Cardiac fibroblast (primary cell): ENCODE results near the gene UFSP1.

ENCODE experiments used
- DNase-seq, 2 donors: peaks; one replicate each; pipeline versions ENCODE4 v3.0.0 to v3.0.0-alpha.2; 2010; ENCODE audit warnings: low read depth in 2 of 2
- H3K4me3 ChIP-seq, 2 donors: replicated peaks in 1 of 2; 1 replicate in 1 of 2; 2 replicates in 1 of 2; pipeline ENCODE4 v1.5.1; 2011; ENCODE audit warnings: low read depth in 2 of 2, low read length in 2 of 2, mild to moderate bottlenecking in 2 of 2, moderate library complexity in 1 of 2
- TF ChIP-seq, protein P1 (sequence below): IDR thresholded peaks from one replicate; pipeline ENCODE4 v1.5.1; 2011; ENCODE audit warnings: low read depth, mild to moderate bottlenecking, low read length, inconsistent platforms

UFSP1 gene

DNA sequence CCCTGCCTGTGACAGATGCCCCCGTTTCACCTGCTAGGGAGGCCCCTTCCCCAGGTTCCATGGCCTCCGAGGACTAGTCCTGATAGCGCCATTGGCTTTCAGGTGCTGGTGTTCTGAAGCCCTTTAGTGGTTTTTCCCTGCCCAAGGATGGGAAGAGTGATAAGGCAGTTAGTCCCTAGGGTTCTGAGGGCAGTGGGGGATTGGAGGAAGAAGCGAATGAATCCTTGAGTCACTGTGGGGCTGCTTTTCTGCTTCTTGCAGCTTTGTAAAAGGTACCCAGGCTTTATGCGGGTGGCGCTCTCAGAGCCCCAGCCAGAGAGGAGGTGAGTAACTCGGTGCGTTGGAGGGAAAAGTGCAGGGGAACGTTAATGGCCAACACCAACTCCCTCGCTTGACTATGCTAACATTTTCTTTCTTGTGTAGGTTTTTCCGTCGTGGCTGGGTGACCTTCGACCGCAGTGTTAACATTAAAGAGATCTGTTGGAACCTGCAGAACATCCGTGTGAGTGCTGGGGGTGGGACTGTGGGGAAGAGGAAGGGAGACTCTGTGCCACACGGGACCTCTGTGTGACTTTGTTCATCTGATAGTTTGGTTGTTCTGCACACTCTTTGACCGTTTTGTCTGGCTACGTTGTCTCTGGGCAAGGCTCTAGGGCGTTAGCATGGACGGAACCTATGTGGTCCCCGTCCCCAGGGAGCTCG, 3.9 kb downstream of the UFSP1 start:
- TF ChIP-seq, protein P1, sequence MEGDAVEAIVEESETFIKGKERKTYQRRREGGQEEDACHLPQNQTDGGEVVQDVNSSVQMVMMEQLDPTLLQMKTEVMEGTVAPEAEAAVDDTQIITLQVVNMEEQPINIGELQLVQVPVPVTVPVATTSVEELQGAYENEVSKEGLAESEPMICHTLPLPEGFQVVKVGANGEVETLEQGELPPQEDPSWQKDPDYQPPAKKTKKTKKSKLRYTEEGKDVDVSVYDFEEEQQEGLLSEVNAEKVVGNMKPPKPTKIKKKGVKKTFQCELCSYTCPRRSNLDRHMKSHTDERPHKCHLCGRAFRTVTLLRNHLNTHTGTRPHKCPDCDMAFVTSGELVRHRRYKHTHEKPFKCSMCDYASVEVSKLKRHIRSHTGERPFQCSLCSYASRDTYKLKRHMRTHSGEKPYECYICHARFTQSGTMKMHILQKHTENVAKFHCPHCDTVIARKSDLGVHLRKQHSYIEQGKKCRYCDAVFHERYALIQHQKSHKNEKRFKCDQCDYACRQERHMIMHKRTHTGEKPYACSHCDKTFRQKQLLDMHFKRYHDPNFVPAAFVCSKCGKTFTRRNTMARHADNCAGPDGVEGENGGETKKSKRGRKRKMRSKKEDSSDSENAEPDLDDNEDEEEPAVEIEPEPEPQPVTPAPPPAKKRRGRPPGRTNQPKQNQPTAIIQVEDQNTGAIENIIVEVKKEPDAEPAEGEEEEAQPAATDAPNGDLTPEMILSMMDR, result no peak
- H3K4me3 ChIP-seq, result no peak overlapping the region
- no peak for DNase-seq

GRCh38 chr7:100884736-100885439, 4.6 kb downstream of the UFSP1 start:
- H3K4me3 ChIP-seq, result no peak overlapping the region
- DNase-seq, result no peak
- TF ChIP-seq, protein P1, result no peak

- no peak overlapping the region for H3K4me3 ChIP-seq
- DNase-seq, result no peak
- TF ChIP-seq, protein P1, result no peak
These were observed 6.6 kb downstream of the UFSP1 start for GRCh38 chr7:100882785-100883526.

DNA sequence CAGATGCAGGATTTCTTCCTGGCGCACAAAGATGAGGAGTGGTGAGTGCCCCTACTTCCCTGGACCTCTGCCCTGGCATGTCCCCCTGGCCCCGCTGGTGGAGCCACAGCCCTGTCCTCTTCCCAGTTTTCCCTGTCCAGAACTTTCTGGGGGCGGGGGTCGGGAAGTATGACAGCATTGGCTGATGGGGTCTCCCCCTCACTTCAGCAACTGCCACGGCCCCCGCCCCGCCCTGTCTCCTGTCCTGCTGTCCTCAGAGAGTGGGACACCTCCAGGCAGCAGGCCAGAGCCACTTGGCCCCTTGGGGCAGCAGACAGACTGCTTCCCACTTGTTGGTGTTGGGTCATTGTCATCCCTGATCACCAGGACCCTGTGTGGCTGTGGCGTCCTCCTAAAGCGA, 7.3 kb downstream of the UFSP1 start:
- TF ChIP-seq, protein P1, result no peak
- no peak for DNase-seq
- no peak overlapping the region for H3K4me3 ChIP-seq

DNA sequence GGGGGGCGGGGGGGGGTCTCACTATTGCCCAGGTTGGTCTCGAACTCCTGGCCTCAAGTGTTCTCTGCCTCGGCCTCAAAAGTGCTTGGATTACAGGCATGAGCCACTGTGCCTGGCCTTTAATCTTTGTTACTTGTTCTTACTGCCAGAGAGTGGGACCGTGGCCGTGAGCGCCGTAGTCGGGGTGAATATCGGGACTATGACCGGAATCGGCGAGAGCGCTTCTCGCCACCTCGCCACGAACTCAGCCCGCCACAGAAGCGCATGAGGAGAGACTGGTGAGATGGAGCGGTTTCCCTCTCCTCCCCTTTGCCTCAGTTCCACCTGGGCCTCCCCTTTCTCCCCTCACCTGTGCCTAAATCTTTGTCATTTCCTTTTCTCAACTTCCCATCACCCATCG, 8.4 kb downstream of the UFSP1 start:
- TF ChIP-seq, protein P1, result no peak
- no peak overlapping the region for H3K4me3 ChIP-seq
- no peak for DNase-seq

DNA sequence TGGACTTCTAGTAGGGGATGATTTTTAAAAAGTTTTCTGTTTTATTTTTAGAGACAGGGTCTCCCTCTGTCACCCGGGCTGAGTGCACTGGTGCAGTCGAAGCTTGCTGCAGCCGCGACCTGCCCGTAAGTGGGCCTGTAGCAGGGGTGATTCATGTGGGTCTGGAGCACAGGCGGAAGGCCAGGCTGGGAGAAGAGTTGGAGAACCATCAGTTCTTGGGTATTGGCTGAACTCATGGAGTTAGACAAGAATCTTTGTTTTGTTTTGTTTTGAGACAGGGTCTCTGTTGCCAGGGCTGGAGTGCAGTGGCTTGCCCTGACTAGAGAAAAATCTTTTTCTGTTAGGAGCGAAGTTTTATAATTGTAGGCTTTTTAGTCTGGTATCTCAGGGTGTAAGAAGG, 8.9 kb downstream of the UFSP1 start:
- no peak for DNase-seq
- no peak overlapping the region for H3K4me3 ChIP-seq
- TF ChIP-seq, protein P1, result no peak
